Measurements from ENCODE around the gene LHFPL6.

DNA sequence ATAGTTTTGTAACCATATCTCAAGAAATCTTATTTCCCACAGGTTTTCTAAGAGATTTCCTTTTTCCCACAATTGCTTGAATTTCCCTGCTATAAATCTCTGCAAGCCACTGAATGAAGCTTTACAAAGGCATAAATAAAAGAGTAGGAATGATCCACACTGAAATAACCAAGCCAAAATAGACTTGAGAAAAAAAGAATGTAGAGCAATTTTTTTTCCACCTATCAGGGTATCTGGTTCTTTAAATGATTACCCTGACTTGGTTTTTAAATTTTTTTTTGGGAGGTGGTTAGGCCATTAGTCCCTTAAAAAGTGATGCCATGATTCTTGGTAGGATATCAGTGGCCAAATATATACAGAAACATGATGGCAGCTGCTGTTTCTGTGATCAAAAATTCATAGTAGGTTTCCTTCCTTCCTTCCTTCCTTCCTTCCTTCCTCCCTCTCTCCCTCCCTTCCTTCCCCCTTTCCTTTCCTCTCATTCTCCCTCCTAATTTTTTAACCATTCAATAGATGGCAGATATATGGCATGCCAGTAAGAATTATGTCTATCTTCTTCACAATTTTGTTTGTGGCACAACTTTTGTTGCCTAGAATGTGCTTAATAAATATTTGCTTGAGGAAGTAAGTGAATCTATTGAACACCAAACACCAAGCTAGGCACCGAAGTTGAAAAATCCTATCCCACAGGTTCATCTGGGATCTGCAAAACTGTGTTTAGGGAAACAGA, 233.7 kb downstream of the LHFPL6 start:
- TF ChIP-seq, protein P1, sequence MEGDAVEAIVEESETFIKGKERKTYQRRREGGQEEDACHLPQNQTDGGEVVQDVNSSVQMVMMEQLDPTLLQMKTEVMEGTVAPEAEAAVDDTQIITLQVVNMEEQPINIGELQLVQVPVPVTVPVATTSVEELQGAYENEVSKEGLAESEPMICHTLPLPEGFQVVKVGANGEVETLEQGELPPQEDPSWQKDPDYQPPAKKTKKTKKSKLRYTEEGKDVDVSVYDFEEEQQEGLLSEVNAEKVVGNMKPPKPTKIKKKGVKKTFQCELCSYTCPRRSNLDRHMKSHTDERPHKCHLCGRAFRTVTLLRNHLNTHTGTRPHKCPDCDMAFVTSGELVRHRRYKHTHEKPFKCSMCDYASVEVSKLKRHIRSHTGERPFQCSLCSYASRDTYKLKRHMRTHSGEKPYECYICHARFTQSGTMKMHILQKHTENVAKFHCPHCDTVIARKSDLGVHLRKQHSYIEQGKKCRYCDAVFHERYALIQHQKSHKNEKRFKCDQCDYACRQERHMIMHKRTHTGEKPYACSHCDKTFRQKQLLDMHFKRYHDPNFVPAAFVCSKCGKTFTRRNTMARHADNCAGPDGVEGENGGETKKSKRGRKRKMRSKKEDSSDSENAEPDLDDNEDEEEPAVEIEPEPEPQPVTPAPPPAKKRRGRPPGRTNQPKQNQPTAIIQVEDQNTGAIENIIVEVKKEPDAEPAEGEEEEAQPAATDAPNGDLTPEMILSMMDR (IDR thresholded peaks at IDR 0.05) = no peak
- no peak for TF ChIP-seq POLR2A (IDR thresholded peaks at IDR 0.05)
- TF ChIP-seq POLR2AphosphoS5 (IDR thresholded peaks at IDR 0.05) = no peak

All from prostate gland (tissue), 2 donors.